Tibial nerve (tissue), 4 donors: ENCODE measurements around the gene ZDHHC4. TPM values are rescaled to one million over a fixed set of nuclear protein-coding genes. Genes with fewer than 3 reads are reported as not detected.
"Not testable (repeated sequence)": the region's sequence is repeated elsewhere in the genome, so short reads cannot be mapped to it uniquely, and the experiment has no call there.

Experiments used
- DNase-seq, 2 donors: peaks; one replicate each; pipeline ENCODE4 v3.0.0-alpha.2; 2019; ENCODE audit warnings: low spot score in 2 of 2
- H3K27ac ChIP-seq, 4 donors: fragments of 200-600 bp; sonication (generic) in 3 of 4; one replicate each; pipeline ENCODE4 v1.5.1; 2017 to 2019; ENCODE audit warnings: mild to moderate bottlenecking in 1 of 4
- H3K27me3 ChIP-seq, 2 donors: fragments of 200-600 bp; sonication (generic) in 1 of 2; one replicate each; pipeline versions ENCODE4 v1.5.1 to v1.6.0; 2017 to 2019
- H3K36me3 ChIP-seq, 3 donors: fragments of 200-600 bp; sonication (generic); one replicate each; pipeline ENCODE4 v1.5.1; 2018 to 2019
- H3K4me1 ChIP-seq, 4 donors: fragments of 200-600 bp; sonication (generic) in 3 of 4; one replicate each; pipeline ENCODE4 v1.5.1; 2017 to 2019
- H3K4me3 ChIP-seq, 4 donors: fragments of 200-600 bp; sonication (generic) in 3 of 4; one replicate each; pipeline ENCODE4 v1.5.1; 2017 to 2019; ENCODE audit warnings: mild to moderate bottlenecking in 1 of 4, moderate library complexity in 1 of 4
- H3K9me3 ChIP-seq, 4 donors: fragments of 200-600 bp; sonication (generic) in 3 of 4; one replicate each; pipeline ENCODE4 v1.5.1; 2017 to 2019
- CTCF ChIP-seq, 5 experiments: fragments of 200-600 bp in 3 of 5; fragments of 450-650 bp in 2 of 5; sonication (generic) in 3 of 5; IDR thresholded peaks; one replicate each; pipeline ENCODE4 v1.5.1; 2016 to 2019; ENCODE audit warnings: antibody characterized with exemption in 5 of 5, mild to moderate bottlenecking in 3 of 5, moderate library complexity in 2 of 5
- EP300 ChIP-seq, 2 donors: sonication (generic); formaldehyde crosslinking; IDR thresholded peaks; one replicate each; pipeline ENCODE4 v1.6.1; 2017; ENCODE audit warnings: antibody characterized with exemption in 2 of 2, mild to moderate bottlenecking in 1 of 2
- POLR2A ChIP-seq, 2 donors: fragments of 450-650 bp; IDR thresholded peaks; one replicate each; pipeline ENCODE4 v1.6.1; 2017; ENCODE audit warnings: antibody characterized with exemption in 2 of 2, mild to moderate bottlenecking in 2 of 2, moderate library complexity in 2 of 2
- WGBS, 2 donors: methylation state at CpG; one replicate each; pipeline ENCODE4 v1.1.5; 2018; 5-methylcytosine and 5-hydroxymethylcytosine counted together
- total RNA-seq, 4 donors: library from RNA; depleted of rRNA; stranded (reverse); fragments of >200 nt; gene quantifications; one replicate each; pipeline ENCODE4 v1.1.0, GENCODE V29; 2016

Gene ZDHHC4
- total RNA-seq, 4 donors from 2014 or later, result 38.1 to 48.3 (median 43.2) TPM

- Histone ChIP-seq H3K4me1 (peaks cover 0 to 22% (median 15%) of the 10 kb centered on the region in 4 donors), H3K4me3 (no peak overlapping the region), H3K27ac (no peak overlapping the region), H3K9me3 (no peaks in the 10 kb centered on the region), H3K36me3 (no peaks in the 10 kb centered on the region), H3K27me3 (no peaks in the 10 kb centered on the region)
- TF ChIP-seq CTCF (IDR thresholded peaks at IDR 0.05), result no peak
- TF ChIP-seq EP300 (IDR thresholded peaks at IDR 0.05), result no peak
- no peak for TF ChIP-seq POLR2A (IDR thresholded peaks at IDR 0.05)
- WGBS, 2 donors, result 81 to 83% methylated on average over 8 of the region's 8 CpGs
- DNase-seq, result no peak
Observed at GRCh38 chr7:6634021-6634420, 56.8 kb downstream of the ZDHHC4 start.

- peaks cover 0 to 32% (median 16%) of the 10 kb centered on the region in 4 donors for H3K4me1 ChIP-seq
- not testable (repeated sequence) for H3K4me3 ChIP-seq, H3K27ac ChIP-seq, H3K27me3 ChIP-seq, H3K36me3 ChIP-seq, DNase-seq, H3K9me3 ChIP-seq
- 87 to 91% methylated on average over 5 of the region's 5 CpGs for WGBS, 2 donors
Observed at GRCh38 chr7:6634971-6635370, 57.7 kb downstream of the ZDHHC4 start.

- peak in 1 of 2 donors; percentile 17 for DNase-seq
- peaks cover 0 to 46% (median 16%) of the 10 kb centered on the region in 4 donors for H3K4me1 ChIP-seq
- H3K9me3 ChIP-seq, result no peaks in the 10 kb centered on the region
- H3K27me3 ChIP-seq, result no peaks in the 10 kb centered on the region
- peak within 1 kb of the TSS; percentile 90 to 99 (median 96) for H3K4me3 ChIP-seq
- WGBS, 2 donors, result 1 to 3% methylated on average over 18 to 48 of the region's 104 CpGs
- TF ChIP-seq POLR2A (IDR thresholded peaks at IDR 0.05), result peak; percentile 30 to 47
- TF ChIP-seq CTCF (IDR thresholded peaks at IDR 0.05), result no peak
- TF ChIP-seq EP300 (IDR thresholded peaks at IDR 0.05), result peak in 1 of 2 donors; percentile 46
- peaks cover 0 to 28% (median 0%) of the 10 kb centered on the region in 3 donors for H3K36me3 ChIP-seq
- H3K27ac ChIP-seq, result peak within 1 kb of the TSS; percentile 82 to 94 (median 90)
Observed at GRCh38 chr7:6636741-6637543, 59.7 kb downstream of the ZDHHC4 start, which contains the start of gene ZNF316. Gene ZNF316 (plus strand): TSS chr7:6637318. CDS start chr7:6642410, 5,092 bp downstream.

GRCh38 chr7:6637544-6638229 is 60.4 kb downstream of the ZDHHC4 start:
- H3K27me3 ChIP-seq, result no peaks in the 10 kb centered on the region
- peaks cover 0 to 46% (median 16%) of the 10 kb centered on the region in 4 donors for H3K4me1 ChIP-seq
- peak overlapping the region; percentile 60 to 92 (median 82) for H3K4me3 ChIP-seq
- DNase-seq, result no peak
- WGBS, 2 donors, result 1 to 2% methylated on average over 19 to 52 of the region's 60 CpGs
- H3K27ac ChIP-seq, result peak overlapping the region; percentile 38 to 94 (median 74)
- TF ChIP-seq POLR2A (IDR thresholded peaks at IDR 0.05) (no peak), CTCF (IDR thresholded peaks at IDR 0.05) (peak in 1 of 5 experiments; percentile 27)
- H3K36me3 ChIP-seq, result peaks cover 0 to 35% (median 0%) of the 10 kb centered on the region in 3 donors
- no peaks in the 10 kb centered on the region for H3K9me3 ChIP-seq

Other genes with a start within 250 kb of the ZDHHC4 start
- gene FAM220A, start 228.5 kb upstream of the ZDHHC4 start, total RNA-seq, result 10 to 100 TPM in 3 of 4 donors, 1 to 10 TPM in 1; 8.4 to 17.6 (median 14.3) TPM
- gene RAC1, start 202.9 kb upstream of the ZDHHC4 start, total RNA-seq, result 100 to 1,000 TPM; 133 to 222 (median 140) TPM
- 10 to 100 TPM; 12.6 to 25.8 (median 18.0) TPM for gene DAGLB, start 129.5 kb upstream of the ZDHHC4 start, total RNA-seq
- gene KDELR2, start 93.3 kb upstream of the ZDHHC4 start, total RNA-seq, result 10 to 100 TPM; 61.0 to 80.6 (median 72.2) TPM
- gene GRID2IP, start 26.0 kb upstream of the ZDHHC4 start, total RNA-seq, result not detected
- gene INTS15, start 12.6 kb downstream of the ZDHHC4 start, total RNA-seq, result 10 to 100 TPM; 28.0 to 63.0 (median 34.0) TPM
- 10 to 100 TPM in 3 of 4 donors, 1 to 10 TPM in 1; 8.2 to 18.2 (median 12.7) TPM for gene ZNF853, start 38.2 kb downstream of the ZDHHC4 start, total RNA-seq
- 10 to 100 TPM; 32.1 to 77.7 (median 36.2) TPM for gene ZNF316, start 59.9 kb downstream of the ZDHHC4 start, total RNA-seq
- gene ZNF12, start 129.5 kb downstream of the ZDHHC4 start, total RNA-seq, result 10 to 100 TPM; 27.9 to 35.2 (median 32.0) TPM
- 1 to 10 TPM in 1 of 4 donors, under 1 TPM in 2, not detected in 1; 0.20 to 3.3 (median 0.21) TPM for gene RSPH10B2, start 176.6 kb downstream of the ZDHHC4 start, total RNA-seq
- gene CCZ1B, start 248.8 kb downstream of the ZDHHC4 start, total RNA-seq, result 100 to 1,000 TPM in 1 of 4 donors, 10 to 100 TPM in 3; 45.7 to 136 (median 69.7) TPM